A673 (cell line): ENCODE results near the gene HNF4A. TPM values are rescaled to one million over a fixed set of nuclear protein-coding genes. Genes with fewer than 3 reads are reported as not detected.

ENCODE experiments used
- BruUV-seq: library from RNA; stranded (reverse); fragments of 400-500 nt; replicated peaks from 2 replicates; lab custom pipeline; 2021; lab: Mats Ljungman, UMichigan
- CTCF ChIA-PET: fragments of 300-600 bp; sonication (Branson Sonifier 250); formaldehyde crosslinking; loops from one replicate; lab custom pipeline; 2022; ENCODE audit warnings: antibody characterized with exemption; lab: Charles Lee
- POLR2A ChIA-PET: fragments of 300-600 bp; sonication (Branson Sonifier 250); formaldehyde crosslinking; loops from one replicate; lab custom pipeline; 2022; ENCODE audit warnings: antibody characterized with exemption; ENCODE audit not compliant: low non-redundant PET; lab: Charles Lee
- DNase-seq: peaks from one replicate; pipeline ENCODE4 v3.0.0-alpha.2; 2015; ENCODE audit warnings: low spot score
- H3K27ac ChIP-seq: fragments of 200-600 bp; sonication (generic); 2 replicates; pipeline ENCODE4 v1.5.1; 2016; ENCODE audit warnings: mixed run types, low read depth, mild to moderate bottlenecking, mixed read lengths, antibody characterized with exemption, low read length; ENCODE audit not compliant: poor library complexity, severe bottlenecking
- H3K27me3 ChIP-seq: fragments of 200-600 bp; sonication (generic); replicated peaks from 2 replicates; pipeline ENCODE4 v1.6.1; 2017; ENCODE audit warnings: mixed run types, low read depth, mild to moderate bottlenecking, mixed read lengths, antibody characterized with exemption, low read length; ENCODE audit not compliant: insufficient read depth, poor library complexity
- H3K36me3 ChIP-seq: fragments of 200-600 bp; sonication (generic); 2 replicates; pipeline ENCODE4 v1.6.1; 2016; ENCODE audit warnings: mixed run types, mild to moderate bottlenecking, mixed read lengths, antibody characterized with exemption, low read length; ENCODE audit not compliant: insufficient read depth, poor library complexity, severe bottlenecking
- H3K4me1 ChIP-seq: fragments of 200-600 bp; sonication (generic); 2 replicates; pipeline ENCODE4 v1.6.1; 2017; ENCODE audit warnings: mixed run types, mild to moderate bottlenecking, mixed read lengths, antibody characterized with exemption, low read length; ENCODE audit not compliant: insufficient read depth, poor library complexity, severe bottlenecking
- H3K4me3 ChIP-seq: fragments of 200-600 bp; sonication (generic); 2 replicates; pipeline ENCODE4 v1.5.1; 2016; ENCODE audit warnings: low read depth, mixed run types, mild to moderate bottlenecking, mixed read lengths, low read length; ENCODE audit not compliant: poor library complexity, severe bottlenecking
- H3K9me3 ChIP-seq: fragments of 200-600 bp; sonication (generic); 2 replicates; pipeline ENCODE4 v1.6.1; 2016; ENCODE audit warnings: mixed run types, low read depth, mild to moderate bottlenecking, mixed read lengths, antibody characterized with exemption, low read length; ENCODE audit not compliant: poor library complexity, severe bottlenecking
- EZH2 ChIP-seq: fragments of 200-600 bp; sonication (generic); IDR thresholded peaks from 2 replicates; pipeline ENCODE4 v1.6.1; 2017; ENCODE audit warnings: borderline replicate concordance, low read depth, mild to moderate bottlenecking, mixed read lengths, antibody characterized with exemption, low read length; ENCODE audit not compliant: poor library complexity, severe bottlenecking
- intact Hi-C: fragments of 100-400 bp; cut with micrococcal nuclease; formaldehyde crosslinking; loops from one replicate; pipeline ENCODE4 v1.10.0; 2022; ENCODE audit not compliant: unreplicated experiment
- total RNA-seq: library from RNA; stranded (reverse); gene quantifications from 2 replicates; pipeline ENCODE4 v1.2.3, GENCODE V29; 2021
- TF ChIP-seq, protein P1 (sequence below): fragments of 300-800, 200-600 bp; sonication (generic); conservative IDR thresholded peaks from 2 replicates; pipeline ENCODE4 v1.5.1; 2017; ENCODE audit warnings: low read depth, mild to moderate bottlenecking, antibody characterized with exemption, low read length, moderate library complexity, mixed read lengths

The HNF4A gene
- total RNA-seq, 1 experiment from 2014 or later, result not detected

DNA sequence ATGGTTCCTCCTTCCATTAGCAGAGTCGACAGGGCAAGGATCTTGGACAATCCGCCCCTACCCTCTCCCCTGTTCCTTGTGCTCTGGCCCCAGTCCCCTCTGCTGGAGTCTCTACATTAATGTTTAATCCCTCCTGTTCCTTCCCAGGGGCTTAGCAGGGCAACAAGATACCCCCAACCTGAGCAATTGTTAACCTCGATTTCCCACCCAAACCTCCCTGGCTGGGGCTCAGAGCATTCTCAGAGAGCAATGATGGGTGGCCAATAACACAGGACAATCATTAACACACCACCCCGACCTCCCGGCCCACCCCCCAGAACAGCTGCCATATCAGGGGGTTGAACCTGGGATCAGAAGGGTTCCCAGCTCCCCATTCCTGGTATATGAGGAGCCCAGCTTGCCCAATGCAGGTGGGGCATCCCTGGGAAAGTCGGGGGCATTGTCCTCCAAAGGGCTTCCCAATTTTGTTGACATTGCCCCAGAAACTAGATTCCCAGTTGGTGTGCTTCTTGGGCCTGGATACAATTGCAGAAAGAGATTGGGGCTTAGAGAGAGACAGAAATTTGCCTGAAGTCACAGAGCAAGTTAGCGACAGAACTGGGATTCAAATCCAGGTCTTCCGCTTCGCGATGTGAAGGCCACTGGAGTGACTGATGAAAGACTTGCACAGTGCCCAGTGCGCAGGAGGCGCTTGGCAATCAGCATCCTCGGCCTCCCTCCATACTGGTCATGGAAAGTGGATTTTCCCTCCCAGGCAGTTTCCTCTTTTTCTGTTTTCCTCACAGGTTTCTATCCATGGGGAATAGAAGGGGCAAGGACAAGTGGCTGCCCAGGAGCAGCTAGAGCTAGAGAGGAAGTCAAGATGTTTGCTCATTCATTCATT, 60.6 kb downstream of the HNF4A start:
- no TSS peak for BruUV-seq
- intact Hi-C loops, result no loop called here
- ChIA-PET POLR2A (no interaction called here), CTCF (no interaction called here)
- Histone ChIP-seq H3K9me3 (no peaks in the 10 kb centered on the region), H3K36me3 (no peaks in the 10 kb centered on the region), H3K4me1 (no peaks in the 10 kb centered on the region), H3K27me3 (no peaks in the 10 kb centered on the region), H3K4me3 (no peak overlapping the region), H3K27ac (no peak overlapping the region)
- DNase-seq, result no peak
- TF ChIP-seq, protein P1, sequence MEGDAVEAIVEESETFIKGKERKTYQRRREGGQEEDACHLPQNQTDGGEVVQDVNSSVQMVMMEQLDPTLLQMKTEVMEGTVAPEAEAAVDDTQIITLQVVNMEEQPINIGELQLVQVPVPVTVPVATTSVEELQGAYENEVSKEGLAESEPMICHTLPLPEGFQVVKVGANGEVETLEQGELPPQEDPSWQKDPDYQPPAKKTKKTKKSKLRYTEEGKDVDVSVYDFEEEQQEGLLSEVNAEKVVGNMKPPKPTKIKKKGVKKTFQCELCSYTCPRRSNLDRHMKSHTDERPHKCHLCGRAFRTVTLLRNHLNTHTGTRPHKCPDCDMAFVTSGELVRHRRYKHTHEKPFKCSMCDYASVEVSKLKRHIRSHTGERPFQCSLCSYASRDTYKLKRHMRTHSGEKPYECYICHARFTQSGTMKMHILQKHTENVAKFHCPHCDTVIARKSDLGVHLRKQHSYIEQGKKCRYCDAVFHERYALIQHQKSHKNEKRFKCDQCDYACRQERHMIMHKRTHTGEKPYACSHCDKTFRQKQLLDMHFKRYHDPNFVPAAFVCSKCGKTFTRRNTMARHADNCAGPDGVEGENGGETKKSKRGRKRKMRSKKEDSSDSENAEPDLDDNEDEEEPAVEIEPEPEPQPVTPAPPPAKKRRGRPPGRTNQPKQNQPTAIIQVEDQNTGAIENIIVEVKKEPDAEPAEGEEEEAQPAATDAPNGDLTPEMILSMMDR, result no peak
- TF ChIP-seq EZH2, result no peak

DNA sequence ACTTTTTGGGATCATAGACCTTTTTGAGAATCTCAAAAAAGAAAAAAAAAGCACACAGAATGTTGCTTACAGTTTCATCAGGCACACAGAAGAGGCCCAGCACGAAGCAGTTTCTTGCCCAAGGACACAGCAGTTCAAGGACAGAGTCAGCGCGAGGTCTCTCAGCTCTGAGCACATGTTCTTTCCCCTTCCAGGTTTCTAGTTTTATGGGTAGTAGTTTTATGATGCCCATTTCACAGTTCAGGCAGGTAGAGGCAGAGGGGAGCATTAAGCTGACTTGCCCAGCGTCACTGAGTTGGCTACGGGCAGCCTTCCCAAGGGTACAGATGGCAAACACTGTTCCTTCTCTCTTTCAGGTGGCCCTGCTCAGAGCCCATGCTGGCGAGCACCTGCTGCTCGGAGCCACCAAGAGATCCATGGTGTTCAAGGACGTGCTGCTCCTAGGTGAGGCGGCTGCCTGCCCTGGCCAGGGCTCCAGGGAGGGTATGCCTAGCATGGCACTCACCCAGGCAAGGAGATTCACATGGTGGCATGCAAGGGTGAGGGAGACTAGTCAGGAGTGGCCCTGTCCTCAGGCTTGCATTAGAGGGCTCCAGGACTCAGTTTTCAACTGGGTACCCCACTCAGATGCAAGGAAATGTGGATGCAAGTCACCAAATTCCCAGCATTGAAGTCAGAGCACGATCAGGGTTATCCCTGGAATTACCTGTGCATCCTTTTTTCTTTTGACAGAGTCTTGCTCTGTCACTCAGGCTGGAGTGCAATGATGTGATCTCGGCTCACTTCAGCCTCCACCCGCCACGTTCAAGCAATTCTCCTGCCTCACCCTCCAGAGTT, 62.8 kb downstream of the HNF4A start:
- ChIA-PET CTCF (no interaction called here), POLR2A (no interaction called here)
- no peak for DNase-seq
- no peaks in the 10 kb centered on the region for H3K9me3 ChIP-seq
- H3K36me3 ChIP-seq, result no peaks in the 10 kb centered on the region
- no peak overlapping the region for H3K27ac ChIP-seq
- intact Hi-C loops, result no loop called here
- BruUV-seq, result no TSS peak
- H3K4me3 ChIP-seq, result no peak overlapping the region
- TF ChIP-seq EZH2, result no peak
- TF ChIP-seq, protein P1, result no peak
- no peaks in the 10 kb centered on the region for H3K4me1 ChIP-seq
- H3K27me3 ChIP-seq, result no peaks in the 10 kb centered on the region

DNA sequence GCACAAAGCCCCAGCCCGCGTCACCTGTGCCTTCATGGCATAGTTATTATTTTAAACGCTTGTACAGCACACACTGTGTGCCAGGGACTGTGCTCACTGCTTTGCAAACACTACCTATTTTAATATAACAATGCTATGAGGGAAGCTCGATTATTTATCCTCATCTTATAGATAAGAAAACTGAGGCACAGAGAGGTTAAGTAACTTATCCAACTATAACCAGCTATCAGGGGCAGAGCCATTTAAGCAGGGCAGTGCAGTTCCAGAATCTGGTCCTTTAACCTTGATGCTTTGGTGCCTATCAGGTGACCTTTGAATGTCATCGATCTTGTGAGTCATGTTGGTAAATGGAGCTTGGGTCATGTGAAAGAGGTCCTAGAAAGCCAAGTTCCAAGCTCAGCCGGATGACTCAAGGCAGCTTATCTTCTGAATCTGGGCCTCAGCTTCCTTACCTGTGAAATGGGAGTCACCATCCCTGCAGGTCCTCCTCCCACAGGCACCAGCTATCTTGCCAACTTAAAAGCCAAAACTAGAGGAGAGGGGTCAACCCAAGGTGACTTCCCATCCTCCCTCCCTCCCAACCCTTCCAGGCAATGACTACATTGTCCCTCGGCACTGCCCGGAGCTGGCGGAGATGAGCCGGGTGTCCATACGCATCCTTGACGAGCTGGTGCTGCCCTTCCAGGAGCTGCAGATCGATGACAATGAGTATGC, 63.8 kb downstream of the HNF4A start:
- H3K27ac ChIP-seq, result no peak overlapping the region
- no peaks in the 10 kb centered on the region for H3K27me3 ChIP-seq
- H3K4me1 ChIP-seq, result no peaks in the 10 kb centered on the region
- no peak overlapping the region for H3K4me3 ChIP-seq
- no TSS peak for BruUV-seq
- no peak for DNase-seq
- H3K9me3 ChIP-seq, result no peaks in the 10 kb centered on the region
- CTCF ChIA-PET, result no interaction called here
- no peak for TF ChIP-seq EZH2
- TF ChIP-seq, protein P1, result no peak
- H3K36me3 ChIP-seq, result no peaks in the 10 kb centered on the region
- intact Hi-C loops, result no loop called here
- POLR2A ChIA-PET, result no interaction called here
